ENCODE measurements around the gene VARS1.
A peak's percentile ranks its signal among the peaks of the same experiment; 100 is the strongest.
"Not testable (repeated sequence)": the region's sequence is repeated elsewhere in the genome, so short reads cannot be mapped to it uniquely, and the experiment has no call there.

Gene VARS1

DNA sequence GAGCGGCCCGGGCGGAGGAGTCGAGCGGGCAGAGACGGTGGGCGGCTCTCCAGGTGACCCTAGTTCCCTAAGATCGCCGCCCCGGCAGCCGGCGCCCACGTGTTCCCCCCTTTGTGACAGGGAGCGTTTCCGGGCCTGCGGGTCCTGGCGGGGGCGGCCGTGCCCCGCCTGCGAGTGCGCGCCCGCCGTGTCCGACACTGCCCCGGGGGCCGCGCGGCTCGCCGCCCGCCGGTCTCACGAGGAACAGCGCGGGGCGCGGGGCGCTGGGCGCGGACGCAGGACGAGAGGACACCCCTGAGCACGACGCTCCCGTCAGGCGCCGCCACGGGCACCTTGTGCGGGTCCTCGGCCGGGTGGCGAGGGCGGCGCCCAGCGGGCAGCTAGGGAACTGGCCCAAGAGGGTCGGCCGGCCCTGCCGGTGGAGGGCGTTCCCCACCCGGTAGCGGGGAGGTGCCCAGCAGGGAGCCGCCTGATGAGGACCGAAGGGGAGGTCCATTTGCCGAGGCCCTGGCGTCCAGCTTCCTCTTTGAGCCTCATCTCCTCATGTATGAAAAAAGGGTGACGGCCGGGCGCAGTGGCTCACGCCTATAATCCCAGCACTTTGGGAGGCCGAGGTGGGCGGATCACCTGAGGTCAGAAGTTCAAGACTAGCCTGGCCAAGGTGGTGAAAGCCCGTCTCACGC is at the start of gene VARS1:
VARS1 (minus strand) TSS at position 137 of the 683 bp plus-strand sequence. CDS start 535 bp downstream, outside the sequence.
- Mint-ChIP-seq H3K36me3 (peaks cover 26% of the 10 kb centered on the region), H3K27me3 (no peaks in the 10 kb centered on the region), H3K4me3 (peak within 1 kb of the TSS; percentile 98), H3K27ac (peak within 1 kb of the TSS; percentile 96), H3K9me3 (no peaks in the 10 kb centered on the region), H3K4me1 (peaks cover 50% of the 10 kb centered on the region)
- CTCF ChIA-PET = interaction anchor here (0.7 to 3.1 kb wide), 11 partner anchors 10 to 400 kb away, joined by 3 to 20 read pairs (median 3); partner anchors contain the start of genes CLIC1, DDAH2, HSPA1B and LSM2
- peak; percentile 89 for DNase-seq

DNA sequence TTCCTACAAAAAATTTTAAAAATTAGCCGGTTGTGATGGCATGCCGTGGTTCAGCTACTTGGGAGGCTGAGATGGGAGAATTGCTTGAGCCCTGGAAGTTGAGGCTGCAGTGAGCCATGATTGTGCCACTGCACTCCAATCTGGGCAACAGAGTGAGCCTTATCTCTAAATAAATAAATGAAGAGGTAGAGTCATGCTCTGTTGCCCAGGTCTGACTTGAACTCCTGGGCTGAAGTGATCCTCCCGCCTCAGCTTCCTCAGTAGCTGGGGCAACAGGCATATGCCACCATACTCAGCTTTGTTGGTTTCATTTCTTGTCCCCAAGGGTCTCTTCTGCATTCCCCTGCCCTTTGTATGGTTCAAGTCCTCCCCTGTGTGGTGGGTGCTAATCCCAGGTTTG is 49.0 kb upstream of the VARS1 start:
- peaks cover 11% of the 10 kb centered on the region for H3K4me1 Mint-ChIP-seq
- no peak overlapping the region for H3K27ac Mint-ChIP-seq
- H3K4me3 Mint-ChIP-seq = no peak overlapping the region
- no peaks in the 10 kb centered on the region for H3K9me3 Mint-ChIP-seq
- H3K27me3 Mint-ChIP-seq = no peaks in the 10 kb centered on the region
- H3K36me3 Mint-ChIP-seq = peaks cover 23% of the 10 kb centered on the region
- CTCF ChIA-PET = no interaction called here
- no peak for DNase-seq

DNA sequence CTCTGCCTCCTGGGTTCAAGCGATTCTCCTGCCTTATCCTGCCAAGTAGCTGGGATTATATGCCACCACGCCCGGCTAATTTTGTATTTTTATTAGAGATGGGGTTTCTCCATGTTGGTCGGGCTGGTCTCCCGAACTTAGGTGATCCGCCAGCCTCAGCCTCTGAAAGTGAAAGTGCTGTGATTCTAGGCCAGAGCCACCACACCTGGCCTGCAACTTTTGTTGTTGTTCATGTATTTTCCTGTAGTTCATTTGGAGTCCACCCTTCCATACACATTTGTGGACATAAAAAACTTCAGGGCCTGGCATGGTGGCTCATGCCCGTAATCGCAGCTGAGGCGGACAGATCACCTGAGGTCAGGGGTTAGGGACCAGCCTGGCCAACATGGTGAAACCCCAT is 46.5 kb upstream of the VARS1 start:
- Mint-ChIP-seq H3K4me3 (no peak overlapping the region), H3K4me1 (peaks cover 33% of the 10 kb centered on the region), H3K27ac (peak overlapping the region; percentile 79), H3K9me3 (no peaks in the 10 kb centered on the region), H3K36me3 (peaks cover 39% of the 10 kb centered on the region), H3K27me3 (no peaks in the 10 kb centered on the region)
- no peak for DNase-seq
- CTCF ChIA-PET = no interaction called here

DNA sequence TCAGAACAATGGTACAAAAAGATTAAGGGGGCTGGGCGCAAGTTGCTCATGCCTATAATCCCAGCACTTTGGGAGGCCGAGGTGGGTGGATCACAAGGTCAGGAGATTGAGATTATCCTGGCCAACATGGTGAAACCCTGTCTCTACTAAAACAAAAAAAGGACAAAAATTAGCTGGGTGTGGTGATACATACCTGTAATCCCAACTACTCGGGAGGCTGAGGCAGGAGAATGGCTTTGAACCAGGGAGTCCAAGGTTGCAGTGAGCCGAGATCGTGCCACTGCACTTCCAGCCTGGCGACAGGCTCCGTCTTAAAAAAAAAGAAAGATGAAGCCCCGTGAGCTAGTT is 44.2 kb upstream of the VARS1 start:
- peaks cover 49% of the 10 kb centered on the region for H3K4me1 Mint-ChIP-seq
- H3K36me3 Mint-ChIP-seq = peaks cover 52% of the 10 kb centered on the region
- CTCF ChIA-PET = interaction anchor here (1.7 kb wide), 1 partner anchor 23 kb away, joined by 5 read pairs; no protein-coding TSS in a partner anchor
- not testable (repeated sequence) for H3K9me3 Mint-ChIP-seq, H3K27ac Mint-ChIP-seq, H3K27me3 Mint-ChIP-seq, H3K4me3 Mint-ChIP-seq, DNase-seq

DNA sequence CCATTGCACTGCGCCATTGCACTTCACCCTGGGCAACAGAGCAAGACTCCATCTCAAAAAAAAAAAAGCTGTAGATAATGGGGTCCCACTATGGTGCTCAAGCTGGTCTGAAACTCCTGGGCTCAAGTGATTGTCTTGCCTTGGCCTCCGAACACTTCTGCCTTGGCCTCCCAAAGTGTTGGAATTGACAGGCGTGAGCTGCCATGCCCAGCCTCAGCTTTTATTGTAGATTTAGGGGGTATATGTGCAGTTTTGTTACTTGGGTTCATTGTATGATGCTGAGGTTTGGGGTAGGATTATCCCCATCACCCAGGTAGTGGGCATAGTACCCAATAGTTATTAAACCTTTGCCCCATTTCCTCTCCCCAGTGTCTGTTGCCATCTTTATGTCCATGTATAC is 43.4 kb upstream of the VARS1 start:
- Mint-ChIP-seq H3K27me3 (no peaks in the 10 kb centered on the region), H3K4me3 (no peak overlapping the region), H3K36me3 (peaks cover 51% of the 10 kb centered on the region), H3K4me1 (peaks cover 55% of the 10 kb centered on the region), H3K9me3 (no peaks in the 10 kb centered on the region), H3K27ac (peak overlapping the region; percentile 69)
- CTCF ChIA-PET = interaction anchor here (0.9 to 1.7 kb wide), 2 partner anchors 24 to 59 kb away, joined by 3 to 5 read pairs; no protein-coding TSS in a partner anchor
- no peak for DNase-seq

DNA sequence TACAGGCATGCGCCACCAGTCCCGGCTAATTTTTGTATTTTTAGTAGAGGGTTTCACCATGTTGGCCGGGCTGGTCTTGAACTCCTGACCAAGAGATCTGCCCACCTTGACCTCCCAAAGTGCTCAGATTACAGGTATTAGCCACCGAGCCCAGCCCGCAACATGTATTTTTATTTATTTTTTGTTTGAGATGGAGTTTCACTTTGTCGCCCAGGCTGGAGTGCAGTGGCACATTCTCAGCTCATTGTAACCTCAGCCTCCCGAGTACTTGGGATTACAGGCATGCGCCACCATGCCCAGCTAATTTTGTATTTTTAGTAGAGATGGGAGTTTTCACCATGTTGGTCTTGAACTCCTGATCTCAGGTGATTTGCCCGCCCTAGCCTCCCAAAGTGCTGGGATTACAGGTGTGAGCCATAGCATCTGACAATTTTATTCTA is 42.6 kb upstream of the VARS1 start:
- Mint-ChIP-seq H3K36me3 (peaks cover 50% of the 10 kb centered on the region), H3K4me1 (peaks cover 58% of the 10 kb centered on the region), H3K4me3 (peak overlapping the region; percentile 98)
- not testable (repeated sequence) for H3K27me3 Mint-ChIP-seq, H3K9me3 Mint-ChIP-seq, DNase-seq, H3K27ac Mint-ChIP-seq
- CTCF ChIA-PET = interaction anchor here (0.6 to 1.7 kb wide), 3 partner anchors 22 to 60 kb away, joined by 3 to 5 read pairs (median 5); no protein-coding TSS in a partner anchor

DNA sequence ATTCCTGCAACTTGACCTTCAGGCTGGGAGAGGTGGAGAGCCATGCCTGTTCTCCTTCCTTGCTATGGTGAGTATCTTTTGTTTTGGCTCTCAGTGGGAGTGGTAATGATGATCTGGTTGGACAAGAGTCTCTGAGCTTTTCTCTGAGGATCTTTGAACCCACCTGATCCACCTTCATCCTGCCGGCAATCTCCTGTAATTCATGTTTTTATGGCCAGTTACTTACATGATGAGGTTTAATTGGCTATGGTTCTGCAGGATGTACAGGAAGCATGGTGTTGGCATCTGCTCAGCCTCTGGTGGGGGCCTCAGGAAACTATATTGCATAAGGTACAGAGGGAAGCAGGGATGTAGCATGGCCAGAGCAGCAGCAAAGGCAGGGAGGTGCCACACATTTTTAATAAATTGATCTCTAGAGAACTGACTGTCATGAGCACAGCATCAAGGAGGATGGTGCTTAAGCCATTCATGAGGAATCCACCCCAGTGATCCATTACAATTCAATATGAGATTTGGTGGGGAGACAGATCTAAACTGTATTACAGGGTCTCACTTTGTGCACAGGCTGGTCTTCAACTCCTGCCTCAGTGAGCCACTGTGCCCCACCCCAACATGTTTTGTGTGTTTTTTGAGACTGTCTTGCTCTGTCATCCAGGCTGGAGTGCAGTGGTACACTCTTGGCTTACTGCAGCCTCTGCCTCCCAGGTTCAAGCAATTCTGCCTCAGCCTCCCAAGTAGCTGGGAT is 42.0 kb upstream of the VARS1 start:
- no peak for DNase-seq
- Mint-ChIP-seq H3K4me1 (peaks cover 58% of the 10 kb centered on the region), H3K36me3 (peaks cover 50% of the 10 kb centered on the region), H3K4me3 (peak overlapping the region; percentile 98), H3K9me3 (no peaks in the 10 kb centered on the region), H3K27ac (peak overlapping the region; percentile 94), H3K27me3 (no peaks in the 10 kb centered on the region)
- CTCF ChIA-PET = interaction anchor here (1.0 to 1.5 kb wide), 2 partner anchors 25 to 157 kb away, joined by 3 read pairs; partner anchors contain the start of genes LY6G5C and NEU1

DNA sequence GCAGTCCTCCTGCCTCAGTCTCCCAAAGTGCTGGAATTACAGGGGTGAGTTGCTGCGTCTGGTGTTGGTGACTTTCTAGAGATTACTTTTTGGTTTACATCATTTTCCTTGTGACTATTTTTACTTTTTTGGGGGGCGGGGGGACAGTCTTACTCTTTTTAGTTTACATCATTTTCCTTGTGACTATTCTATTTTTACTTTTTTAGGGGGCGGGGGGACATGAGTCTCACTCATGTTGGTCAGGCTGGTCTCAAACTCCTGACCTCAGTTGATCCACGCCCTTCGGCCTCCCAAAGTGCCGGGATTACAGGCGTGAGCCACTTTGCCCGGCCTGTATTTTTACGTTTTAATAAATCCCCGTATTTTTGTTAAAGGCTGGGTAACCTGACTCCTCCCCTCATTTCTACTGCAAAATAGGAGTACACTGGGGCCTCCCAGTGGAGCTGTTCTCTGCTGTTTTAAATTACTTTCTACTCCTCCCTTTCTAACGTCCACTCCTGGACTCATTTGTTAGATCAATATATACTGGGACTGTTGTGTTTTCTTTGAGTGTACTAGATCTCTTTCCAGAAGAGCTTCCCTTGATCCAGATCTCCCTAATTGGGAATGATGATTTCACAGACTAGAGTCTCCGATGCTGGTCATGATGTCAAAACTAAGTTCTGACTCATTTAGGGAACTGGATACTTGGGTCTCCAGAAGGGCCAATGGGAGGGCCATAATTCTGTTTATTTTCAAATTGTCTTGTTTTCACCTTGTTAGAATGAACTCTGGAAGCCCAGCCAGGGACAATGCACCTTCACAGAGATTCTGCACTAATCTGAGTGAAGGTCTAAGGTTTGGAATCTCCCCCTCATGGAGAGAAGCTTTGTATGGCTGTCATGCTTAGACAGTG is 41.2 kb upstream of the VARS1 start:
- Mint-ChIP-seq H3K9me3 (no peaks in the 10 kb centered on the region), H3K4me3 (peak overlapping the region; percentile 98), H3K27me3 (no peaks in the 10 kb centered on the region), H3K36me3 (peaks cover 50% of the 10 kb centered on the region), H3K4me1 (peaks cover 56% of the 10 kb centered on the region), H3K27ac (peak overlapping the region; percentile 94)
- DNase-seq = peak; percentile 41
- CTCF ChIA-PET = interaction anchor here (1.0 to 1.6 kb wide), 4 partner anchors 9 to 156 kb away, joined by 3 to 4 read pairs (median 3); partner anchors contain the start of genes HSPA1B, LY6G5C and NEU1

DNA sequence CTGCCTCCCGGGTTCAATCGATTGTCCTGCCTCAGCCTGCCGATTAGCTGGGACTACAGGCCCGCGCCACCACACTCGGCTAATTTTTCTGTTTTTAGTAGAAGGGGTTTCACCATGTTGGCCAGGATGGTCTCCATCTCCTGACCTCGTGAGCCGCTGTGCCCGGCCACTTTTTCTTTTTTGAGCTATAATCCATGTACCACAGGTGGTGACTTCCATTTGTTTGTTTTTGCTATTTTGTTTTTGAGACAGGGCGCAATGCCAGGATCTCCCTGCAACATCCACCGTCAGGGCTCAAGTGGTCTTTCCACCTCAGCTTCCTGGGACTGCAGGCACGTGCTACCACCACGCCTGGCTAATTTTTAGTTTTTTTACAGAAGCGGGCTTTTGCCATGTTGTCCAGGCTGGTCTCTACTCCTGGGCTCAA is 40.5 kb upstream of the VARS1 start:
- no peaks in the 10 kb centered on the region for H3K27me3 Mint-ChIP-seq
- H3K27ac Mint-ChIP-seq = peak overlapping the region; percentile 94
- no peak for DNase-seq
- H3K4me3 Mint-ChIP-seq = peak overlapping the region; percentile 98
- peaks cover 50% of the 10 kb centered on the region for H3K36me3 Mint-ChIP-seq
- H3K9me3 Mint-ChIP-seq = no peaks in the 10 kb centered on the region
- peaks cover 62% of the 10 kb centered on the region for H3K4me1 Mint-ChIP-seq
- CTCF ChIA-PET = interaction anchor here (1.2 to 1.6 kb wide), 2 partner anchors 9 to 27 kb away, joined by 3 to 4 read pairs; partner anchors contain the start of genes HSPA1B and NEU1

DNA sequence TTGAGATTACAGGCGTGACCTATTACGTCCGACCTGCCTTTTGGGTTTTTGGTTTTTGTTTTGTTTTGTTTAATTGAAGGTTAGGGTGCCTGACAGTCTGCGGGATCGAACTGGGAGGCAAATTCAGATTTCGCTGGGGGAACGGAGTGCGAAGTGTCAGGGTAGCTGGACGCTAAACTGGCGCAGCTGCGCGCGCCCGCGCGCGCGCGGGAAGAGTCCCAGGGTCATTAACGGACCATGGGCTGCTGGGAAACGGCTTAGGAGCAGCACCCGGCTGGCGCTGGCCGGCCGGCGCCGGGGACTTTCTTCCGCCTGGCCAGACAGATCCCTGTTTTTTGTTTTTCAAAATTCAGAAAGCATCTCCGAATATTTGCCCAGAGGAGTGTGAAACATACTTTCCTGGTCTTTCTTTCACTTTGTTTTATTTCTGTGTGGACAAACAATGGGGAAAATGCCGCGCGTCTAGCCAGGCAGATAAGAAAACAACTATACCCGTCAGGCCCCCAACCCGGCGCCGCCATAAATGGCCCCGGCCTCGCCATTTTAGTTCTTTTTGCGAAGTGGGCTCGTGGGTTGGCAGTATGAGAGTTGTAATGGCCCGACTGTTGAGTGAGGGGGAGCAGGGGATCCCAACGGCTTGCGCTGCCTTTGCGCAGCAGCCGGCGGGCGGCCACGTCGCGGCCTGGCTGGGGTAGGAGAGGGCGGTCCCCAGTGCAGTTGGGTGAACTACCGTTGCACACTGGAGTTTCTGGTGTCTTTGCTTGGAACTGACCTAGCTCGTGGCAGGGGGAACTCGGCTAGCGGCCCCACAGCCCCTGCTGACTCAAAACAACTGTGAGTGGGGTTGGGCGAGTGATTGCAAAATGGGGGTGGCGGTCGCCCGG is 39.1 kb upstream of the VARS1 start:
- peak; percentile 85 for DNase-seq
- H3K9me3 Mint-ChIP-seq = no peaks in the 10 kb centered on the region
- CTCF ChIA-PET = interaction anchor here (0.6 to 1.6 kb wide), 3 partner anchors 28 to 1132 kb away, joined by 3 to 4 read pairs (median 3); partner anchors contain the start of gene NEU1
- H3K27me3 Mint-ChIP-seq = no peaks in the 10 kb centered on the region
- H3K27ac Mint-ChIP-seq = peak overlapping the region; percentile 94
- peaks cover 44% of the 10 kb centered on the region for H3K36me3 Mint-ChIP-seq
- H3K4me3 Mint-ChIP-seq = peak overlapping the region; percentile 98
- H3K4me1 Mint-ChIP-seq = peaks cover 64% of the 10 kb centered on the region

DNA sequence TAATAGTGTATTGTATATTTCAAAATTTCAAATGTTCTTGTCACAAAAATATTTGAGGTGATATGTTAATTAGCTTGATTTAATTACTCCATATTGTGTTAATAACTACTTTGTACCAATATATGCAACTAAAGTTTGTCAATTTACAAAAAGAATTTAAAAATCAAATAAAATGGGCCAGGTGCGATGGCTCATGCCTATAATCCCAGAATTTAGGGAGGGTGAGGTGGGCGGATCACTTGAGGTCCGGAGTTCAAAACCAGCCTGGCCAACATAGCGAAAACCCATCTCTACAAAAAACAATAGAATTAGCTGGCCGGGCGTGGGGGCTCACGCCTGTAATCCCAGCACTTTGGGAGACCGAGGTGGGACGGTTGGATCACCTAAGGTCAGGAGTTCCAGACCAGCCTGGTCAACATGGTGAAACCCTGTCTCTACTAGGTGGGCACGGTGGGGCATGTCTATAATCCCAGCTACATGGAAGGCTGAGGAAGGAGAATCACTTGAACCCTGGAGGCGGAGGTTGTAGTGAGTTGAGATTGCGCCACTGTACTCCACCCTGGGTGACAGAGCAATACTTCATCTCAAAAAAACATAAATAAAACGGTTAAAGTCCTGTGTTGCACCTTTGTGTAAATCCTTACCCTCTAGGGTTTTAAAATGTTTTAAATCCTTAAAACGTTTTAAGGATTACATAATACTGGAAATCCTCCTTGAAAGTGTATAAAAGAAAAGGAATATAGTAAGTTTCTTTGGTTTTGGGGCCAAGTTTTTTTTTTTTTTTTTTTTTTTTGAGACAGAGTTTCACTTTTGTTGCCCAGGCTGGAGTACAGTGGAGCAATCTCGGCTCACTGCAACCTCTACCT is 36.0 kb upstream of the VARS1 start:
- H3K4me1 Mint-ChIP-seq = peaks cover 44% of the 10 kb centered on the region
- no peak for DNase-seq
- H3K36me3 Mint-ChIP-seq = peaks cover 24% of the 10 kb centered on the region
- no peaks in the 10 kb centered on the region for H3K9me3 Mint-ChIP-seq
- peak overlapping the region; percentile 93 for H3K27ac Mint-ChIP-seq
- CTCF ChIA-PET = interaction anchor here (0.7 to 2.4 kb wide), 9 partner anchors 26 to 234 kb away, joined by 3 to 13 read pairs (median 4); partner anchors contain the start of genes DDAH2 and NEU1
- no peaks in the 10 kb centered on the region for H3K27me3 Mint-ChIP-seq
- peak overlapping the region; percentile 98 for H3K4me3 Mint-ChIP-seq

DNA sequence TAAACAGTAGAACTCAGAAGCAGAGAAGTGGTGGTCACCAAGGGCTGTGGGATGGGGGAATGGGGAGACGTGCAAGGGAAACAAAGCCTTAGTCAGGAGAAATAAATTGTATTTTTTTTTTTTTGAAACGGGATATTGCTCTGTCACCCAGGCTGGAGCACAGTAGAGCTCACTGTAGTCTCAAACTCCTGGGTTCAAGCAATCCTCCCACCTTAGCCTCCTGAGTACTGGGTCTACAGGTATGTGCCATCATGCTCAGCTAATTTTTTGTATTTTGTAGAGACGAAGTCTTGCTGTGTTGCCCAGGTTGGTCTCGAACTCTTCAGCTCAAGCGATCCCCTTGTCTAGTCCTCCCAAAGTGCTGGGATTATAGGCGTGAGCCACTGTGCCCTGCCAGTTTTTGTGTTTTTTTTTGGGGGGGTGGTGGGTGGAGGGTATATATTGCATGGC is 35.4 kb upstream of the VARS1 start:
- H3K9me3 Mint-ChIP-seq = no peaks in the 10 kb centered on the region
- H3K4me3 Mint-ChIP-seq = peak overlapping the region; percentile 98
- H3K27me3 Mint-ChIP-seq = no peaks in the 10 kb centered on the region
- H3K27ac Mint-ChIP-seq = peak overlapping the region; percentile 93
- H3K36me3 Mint-ChIP-seq = peaks cover 17% of the 10 kb centered on the region
- CTCF ChIA-PET = interaction anchor here (0.6 to 2.4 kb wide), 12 partner anchors 25 to 233 kb away, joined by 3 to 13 read pairs (median 4); partner anchors contain the start of genes DDAH2, LY6G5C and NEU1
- peaks cover 42% of the 10 kb centered on the region for H3K4me1 Mint-ChIP-seq
- DNase-seq = no peak
